Smooth muscle cell (in vitro differentiated cells): ENCODE measurements around the gene PTGER3. TPM values are rescaled to one million over a fixed set of nuclear protein-coding genes. Genes with fewer than 3 reads are reported as not detected.

Experiments
- DNase-seq: peaks from one replicate; lab custom pipeline; 2025; ENCODE audit not compliant: unreplicated experiment; lab: John Stamatoyannopoulos, UW
- H2AFZ ChIP-seq: fragments of 200-600 bp; sonication (generic); 2 replicates; pipeline ENCODE4 v1.6.0; 2016; ENCODE audit warnings: antibody characterized with exemption, low read depth, mild to moderate bottlenecking
- H3F3A ChIP-seq: fragments of 200-600 bp; sonication (generic); 2 replicates; pipeline ENCODE4 v1.6.0; 2017; ENCODE audit warnings: antibody characterized with exemption, low read depth
- H3K27ac ChIP-seq: fragments of 200-600 bp; sonication (generic); 2 replicates; pipeline ENCODE4 v1.5.1; 2016; ENCODE audit warnings: low read depth, mild to moderate bottlenecking
- H3K27me3 ChIP-seq: fragments of 200-600 bp; sonication (generic); 2 replicates; pipeline ENCODE4 v1.6.1; 2016; ENCODE audit warnings: low read depth, mild to moderate bottlenecking
- H3K36me3 ChIP-seq: fragments of 200-600 bp; sonication (generic); 2 replicates; pipeline ENCODE4 v1.5.1; 2016; ENCODE audit warnings: low read depth
- H3K4me1 ChIP-seq: fragments of 200-600 bp; sonication (generic); 2 replicates; pipeline ENCODE4 v1.5.1; 2016; ENCODE audit warnings: low read depth
- H3K4me2 ChIP-seq: fragments of 200-600 bp; sonication (generic); 2 replicates; pipeline ENCODE4 v1.6.0; 2016; ENCODE audit warnings: mild to moderate bottlenecking
- H3K4me3 ChIP-seq: fragments of 200-600 bp; sonication (generic); 2 replicates; pipeline ENCODE4 v1.5.1; 2016; ENCODE audit warnings: mild to moderate bottlenecking
- H3K79me2 ChIP-seq: fragments of 200-600 bp; sonication (generic); 2 replicates; pipeline ENCODE4 v1.6.0; 2016; ENCODE audit warnings: low read depth, mild to moderate bottlenecking
- H3K9ac ChIP-seq: fragments of 200-600 bp; sonication (generic); 2 replicates; pipeline ENCODE4 v1.6.0; 2016; ENCODE audit warnings: low read depth
- H3K9me3 ChIP-seq: fragments of 200-600 bp; sonication (generic); replicated peaks from 2 replicates; pipeline ENCODE4 v1.5.1; 2016; ENCODE audit warnings: low read depth
- H4K20me1 ChIP-seq: fragments of 200-600 bp; sonication (generic); 2 replicates; pipeline ENCODE4 v1.6.0; 2016; ENCODE audit warnings: low read depth
- CTCF ChIP-seq: fragments of 200-600 bp; sonication (generic); IDR thresholded peaks from 2 replicates; pipeline ENCODE4 v1.5.1; 2017; ENCODE audit warnings: borderline replicate concordance, mild to moderate bottlenecking, antibody characterized with exemption; ENCODE audit not compliant: insufficient read depth, poor library complexity, severe bottlenecking
- WGBS: methylation state at CpG from one replicate; pipeline ENCODE4 v1.1.7; 2016; ENCODE audit warnings: low lambda C conversion rate; 5-methylcytosine and 5-hydroxymethylcytosine counted together
- polyA plus RNA-seq: library from polyadenylated mRNA; unstranded; fragments of >200 nt; fragmentation: Nextera tagmentation; extraction: Ambion mirVana; gene quantifications from 2 replicates; pipeline ENCODE4 v1.2.1, GENCODE V29; 2016
- total RNA-seq: library from RNA; depleted of rRNA; stranded (reverse); fragments of >200 nt; gene quantifications from 2 replicates; pipeline ENCODE4 v1.2.3, GENCODE V29; 2014

Gene PTGER3
- total and polyA plus RNA-seq, 2 experiments from 2014 or later = 0.37 to 2.7 TPM

DNA sequence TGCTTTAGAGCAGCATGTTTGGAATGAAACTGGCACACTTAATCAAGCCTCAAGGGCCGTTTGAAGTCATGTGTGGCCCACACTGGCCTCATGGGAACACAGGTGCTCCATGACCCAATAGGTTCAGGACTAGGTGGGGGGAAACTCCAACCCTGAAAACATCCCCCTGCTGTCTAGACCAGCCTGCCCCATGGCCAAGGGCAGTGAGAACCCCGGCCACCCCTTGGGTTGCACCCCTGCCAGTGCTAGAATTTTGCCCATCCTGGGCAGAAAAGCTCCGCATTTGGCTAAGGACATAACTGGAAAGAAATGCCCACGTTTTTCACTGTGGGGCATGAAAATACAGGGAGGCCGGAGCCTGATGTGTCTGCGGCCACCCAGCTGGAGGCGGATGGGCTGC, 6.1 kb upstream of the PTGER3 start:
- no peak overlapping the region for H3K27ac ChIP-seq
- no peak overlapping the region for H3K4me2 ChIP-seq
- no peaks in the 10 kb centered on the region for H3K79me2 ChIP-seq
- H3K36me3 ChIP-seq = no peaks in the 10 kb centered on the region
- no peaks in the 10 kb centered on the region for H4K20me1 ChIP-seq
- WGBS = 86% methylated on average over 7 of the region's 7 CpGs
- no peaks in the 10 kb centered on the region for H3K4me1 ChIP-seq
- no peak overlapping the region for H3K9ac ChIP-seq
- no peak for DNase-seq
- no peak for TF ChIP-seq CTCF
- H3K27me3 ChIP-seq = peaks cover 12% of the 10 kb centered on the region
- H2AFZ ChIP-seq = no peak overlapping the region
- peaks cover 18% of the 10 kb centered on the region for H3F3A ChIP-seq
- H3K4me3 ChIP-seq = no peak overlapping the region
- no peaks in the 10 kb centered on the region for H3K9me3 ChIP-seq

DNA sequence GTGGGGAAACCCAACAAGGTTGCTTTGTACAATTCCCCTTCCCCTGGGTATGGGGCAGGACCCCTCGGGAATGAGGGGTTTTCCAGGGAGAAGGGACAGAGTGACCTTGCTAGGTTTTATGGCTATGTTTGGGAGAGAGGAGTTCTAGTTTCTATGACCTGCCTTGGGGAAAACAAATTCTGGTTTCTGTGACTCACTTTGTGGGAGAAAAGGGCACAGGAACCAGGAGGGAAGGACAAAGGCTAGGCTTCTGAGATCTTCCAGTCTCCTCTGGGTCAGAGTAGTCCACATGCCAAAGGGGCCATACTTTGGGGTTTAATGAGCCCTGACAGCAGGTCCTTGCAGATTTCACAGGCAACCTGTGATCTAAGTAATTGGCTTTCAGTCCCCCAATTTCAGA, 5.5 kb upstream of the PTGER3 start:
- H3K9ac ChIP-seq = no peak overlapping the region
- no peaks in the 10 kb centered on the region for H3K36me3 ChIP-seq
- H3K27ac ChIP-seq = no peak overlapping the region
- H3K27me3 ChIP-seq = peaks cover 18% of the 10 kb centered on the region
- H3K9me3 ChIP-seq = no peaks in the 10 kb centered on the region
- no peaks in the 10 kb centered on the region for H3K79me2 ChIP-seq
- no peak for DNase-seq
- WGBS = 80% methylated on average over 1 of the region's 1 CpG
- no peak overlapping the region for H2AFZ ChIP-seq
- H4K20me1 ChIP-seq = no peaks in the 10 kb centered on the region
- peaks cover 14% of the 10 kb centered on the region for H3F3A ChIP-seq
- no peaks in the 10 kb centered on the region for H3K4me1 ChIP-seq
- no peak for TF ChIP-seq CTCF
- H3K4me3 ChIP-seq = no peak overlapping the region
- H3K4me2 ChIP-seq = no peak overlapping the region

DNA sequence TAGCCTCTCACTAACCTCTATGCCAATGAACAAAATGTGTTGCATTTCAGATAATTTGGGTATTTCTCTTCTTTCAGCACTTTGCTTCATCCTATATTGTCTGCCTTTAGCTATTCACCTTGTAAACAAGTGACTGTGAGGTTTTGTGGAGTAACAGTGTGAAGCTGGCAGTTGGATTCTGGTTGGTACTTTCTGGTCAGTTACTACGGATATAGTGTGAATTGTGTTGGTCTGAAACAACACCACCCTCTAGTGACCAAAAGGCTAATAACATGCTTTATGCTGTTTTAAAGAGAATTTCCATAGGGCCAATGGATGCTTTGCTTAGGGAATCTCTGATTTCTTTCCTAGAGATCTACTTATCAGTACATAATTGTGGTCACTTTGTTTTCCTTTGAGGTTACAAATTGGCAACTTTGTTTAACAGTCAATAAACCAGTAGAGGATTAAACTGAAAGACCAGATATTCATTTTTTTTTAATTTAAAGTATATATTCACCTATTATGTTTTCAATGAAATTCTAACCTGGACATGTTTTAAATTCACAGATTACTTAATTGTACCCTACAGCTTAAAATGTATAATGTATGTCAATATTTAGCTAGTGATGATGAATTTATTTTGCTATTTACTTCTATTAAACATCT, 2.5 kb upstream of the PTGER3 start:
- 0% methylated on average over 1 of the region's 1 CpG for WGBS
- Histone ChIP-seq H2AFZ (no peak overlapping the region), H3K4me3 (no peak overlapping the region), H4K20me1 (no peaks in the 10 kb centered on the region), H3K27ac (no peak overlapping the region), H3K9me3 (no peaks in the 10 kb centered on the region), H3F3A (no peaks in the 10 kb centered on the region), H3K4me2 (no peak overlapping the region), H3K9ac (no peak overlapping the region), H3K4me1 (no peaks in the 10 kb centered on the region), H3K79me2 (no peaks in the 10 kb centered on the region), H3K36me3 (no peaks in the 10 kb centered on the region), H3K27me3 (peaks cover 38% of the 10 kb centered on the region)
- peak; percentile 85 for TF ChIP-seq CTCF
- DNase-seq = no peak
